ENCODE measurements around the gene PHF21A. TPM values are rescaled to one million over a fixed set of nuclear protein-coding genes. Genes with fewer than 3 reads are reported as not detected.
A peak's percentile ranks its signal among the peaks of the same experiment; 100 is the strongest.

The PHF21A gene
- total RNA-seq, 1 experiment from 2014 or later: 20.5 TPM

- intact Hi-C loops (cut with micrococcal nuclease; ENCODE audit: unreplicated experiment): no loop called here
- no peak overlapping the region for H3K27ac Mint-ChIP-seq (ENCODE audit: unreplicated experiment)
- CTCF ChIA-PET: no interaction called here
- no peak for DNase-seq
- H3K9me3 Mint-ChIP-seq (ENCODE audit: low read depth, unreplicated experiment): no peaks in the 10 kb centered on the region
- no TSS peak for BruUV-seq (replicated peaks)
- TF ChIP-seq CTCF (IDR thresholded peaks at IDR 0.05; ENCODE audit: unreplicated experiment): no peak
- H3K4me3 Mint-ChIP-seq (ENCODE audit: low read depth, unreplicated experiment): no peak overlapping the region
- peaks cover 16% of the 10 kb centered on the region for H3K36me3 Mint-ChIP-seq (ENCODE audit: insufficient read depth, unreplicated experiment)
- no peaks in the 10 kb centered on the region for H3K27me3 Mint-ChIP-seq (ENCODE audit: unreplicated experiment)
- H3K4me1 Mint-ChIP-seq (ENCODE audit: low read depth, unreplicated experiment): peaks cover 12% of the 10 kb centered on the region
Measured at GRCh38 chr11:45924927-45925326, 196.3 kb downstream of the PHF21A start.

- Mint-ChIP-seq H3K27ac (ENCODE audit: unreplicated experiment) (peak overlapping the region; percentile 6), H3K4me3 (ENCODE audit: low read depth, unreplicated experiment) (peak overlapping the region; percentile 25), H3K36me3 (ENCODE audit: insufficient read depth, unreplicated experiment) (peaks cover 13% of the 10 kb centered on the region), H3K4me1 (ENCODE audit: low read depth, unreplicated experiment) (peaks cover 8% of the 10 kb centered on the region), H3K27me3 (ENCODE audit: unreplicated experiment) (no peaks in the 10 kb centered on the region), H3K9me3 (ENCODE audit: low read depth, unreplicated experiment) (no peaks in the 10 kb centered on the region)
- DNase-seq: no peak
- TF ChIP-seq CTCF (IDR thresholded peaks at IDR 0.05; ENCODE audit: unreplicated experiment): no peak
- CTCF ChIA-PET: no interaction called here
- intact Hi-C loops (cut with micrococcal nuclease; ENCODE audit: unreplicated experiment): no loop called here
- TSS peak; percentile 33 for BruUV-seq (replicated peaks)
Measured at GRCh38 chr11:45924036-45924915, 197.0 kb downstream of the PHF21A start.

GRCh38 chr11:45922425-45923082 is 198.7 kb downstream of the PHF21A start, which contains the start of gene LARGE2:
Gene LARGE2, plus strand, starts transcription at chr11:45922656. Its CDS starts 227 bp downstream, at chr11:45922883.
- Mint-ChIP-seq H3K9me3 (ENCODE audit: low read depth, unreplicated experiment) (no peaks in the 10 kb centered on the region), H3K27ac (ENCODE audit: unreplicated experiment) (peak within 1 kb of the TSS; percentile 52), H3K27me3 (ENCODE audit: unreplicated experiment) (no peaks in the 10 kb centered on the region), H3K4me3 (ENCODE audit: low read depth, unreplicated experiment) (peak within 1 kb of the TSS; percentile 79), H3K4me1 (ENCODE audit: low read depth, unreplicated experiment) (peaks cover 8% of the 10 kb centered on the region), H3K36me3 (ENCODE audit: insufficient read depth, unreplicated experiment) (peaks cover 24% of the 10 kb centered on the region)
- CTCF ChIA-PET: no interaction called here
- peak; percentile 82 for DNase-seq
- no TSS peak for BruUV-seq (replicated peaks)
- peak; percentile 19 for TF ChIP-seq CTCF (IDR thresholded peaks at IDR 0.05; ENCODE audit: unreplicated experiment)
- intact Hi-C loops (cut with micrococcal nuclease; ENCODE audit: unreplicated experiment): no loop called here

GRCh38 chr11:45921561-45922424 is 199.5 kb downstream of the PHF21A start:
- Mint-ChIP-seq H3K36me3 (ENCODE audit: insufficient read depth, unreplicated experiment) (peaks cover 32% of the 10 kb centered on the region), H3K27me3 (ENCODE audit: unreplicated experiment) (no peaks in the 10 kb centered on the region), H3K4me1 (ENCODE audit: low read depth, unreplicated experiment) (peaks cover 8% of the 10 kb centered on the region), H3K4me3 (ENCODE audit: low read depth, unreplicated experiment) (peak overlapping the region; percentile 58), H3K27ac (ENCODE audit: unreplicated experiment) (no peak overlapping the region), H3K9me3 (ENCODE audit: low read depth, unreplicated experiment) (no peaks in the 10 kb centered on the region)
- CTCF ChIA-PET: interaction anchor here (0.7 kb wide), 1 partner anchor 260 kb away, joined by 3 read pairs; no protein-coding TSS in a partner anchor
- TF ChIP-seq CTCF (IDR thresholded peaks at IDR 0.05; ENCODE audit: unreplicated experiment): no peak
- no TSS peak for BruUV-seq (replicated peaks)
- intact Hi-C loops (cut with micrococcal nuclease; ENCODE audit: unreplicated experiment): no loop called here
- peak; percentile 84 for DNase-seq

Data from Calu3 (cell line).